Uterus (tissue), 2 donors: ENCODE measurements around the gene PLEKHM2.
A peak's percentile ranks its signal among the peaks of the same experiment; 100 is the strongest.

Experiments
- POLR2A ChIP-seq, 2 donors: fragments of 450-650 bp; IDR thresholded peaks; one replicate each; pipeline ENCODE4 v1.6.1; 2016; ENCODE audit warnings: antibody characterized with exemption in 2 of 2, mild to moderate bottlenecking in 1 of 2, moderate library complexity in 1 of 2
- TF ChIP-seq, protein P1 (sequence below), 4 experiments: fragments of 200-600 bp in 2 of 4; fragments of 450-650 bp in 2 of 4; sonication (generic) in 2 of 4; IDR thresholded peaks; one replicate each; pipeline ENCODE4 v1.5.1; 2016 to 2019; ENCODE audit warnings: antibody characterized with exemption in 4 of 4, mild to moderate bottlenecking in 2 of 4, moderate library complexity in 1 of 4

DNA sequence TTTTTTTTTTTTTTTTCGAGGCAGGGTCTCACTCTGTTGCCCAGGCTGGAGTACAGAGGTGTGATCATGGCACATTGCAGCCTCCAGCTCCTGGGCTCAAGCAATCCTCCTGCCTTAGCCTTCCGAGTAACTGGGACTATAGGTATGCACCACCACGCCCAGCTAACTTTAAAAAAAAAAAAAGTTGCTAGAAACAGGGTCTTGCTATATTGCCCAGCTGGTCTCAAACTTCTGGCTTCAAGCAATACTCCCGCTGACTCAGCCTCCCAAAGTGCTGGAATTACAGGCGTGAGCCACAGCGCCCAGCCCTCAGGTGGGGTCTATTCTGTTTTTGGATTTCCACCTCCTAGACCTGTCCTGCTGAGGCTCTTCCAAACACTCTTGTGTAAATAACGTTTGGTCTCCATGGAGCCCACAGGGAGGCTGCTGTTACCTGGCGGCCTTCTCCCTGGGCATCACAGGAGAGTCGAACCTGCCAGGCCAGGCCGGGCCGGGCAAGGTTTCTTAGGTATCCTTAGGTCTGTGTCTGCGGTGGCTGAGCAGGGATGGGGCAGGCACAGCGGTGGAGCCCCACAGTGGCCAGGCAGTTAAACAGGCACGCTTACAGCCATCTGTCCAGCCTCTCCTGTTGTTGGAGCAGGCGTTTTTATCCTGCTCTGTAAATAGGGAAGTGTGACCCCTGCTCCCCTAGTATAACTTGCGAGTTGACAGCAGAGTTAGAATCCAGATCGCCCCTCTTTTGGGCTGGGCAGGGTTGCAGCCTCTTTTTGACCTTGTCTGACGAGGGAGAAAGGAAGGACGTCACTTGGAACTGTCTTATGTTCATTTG lies 18.8 kb downstream of the PLEKHM2 start:
- TF ChIP-seq, protein P1, sequence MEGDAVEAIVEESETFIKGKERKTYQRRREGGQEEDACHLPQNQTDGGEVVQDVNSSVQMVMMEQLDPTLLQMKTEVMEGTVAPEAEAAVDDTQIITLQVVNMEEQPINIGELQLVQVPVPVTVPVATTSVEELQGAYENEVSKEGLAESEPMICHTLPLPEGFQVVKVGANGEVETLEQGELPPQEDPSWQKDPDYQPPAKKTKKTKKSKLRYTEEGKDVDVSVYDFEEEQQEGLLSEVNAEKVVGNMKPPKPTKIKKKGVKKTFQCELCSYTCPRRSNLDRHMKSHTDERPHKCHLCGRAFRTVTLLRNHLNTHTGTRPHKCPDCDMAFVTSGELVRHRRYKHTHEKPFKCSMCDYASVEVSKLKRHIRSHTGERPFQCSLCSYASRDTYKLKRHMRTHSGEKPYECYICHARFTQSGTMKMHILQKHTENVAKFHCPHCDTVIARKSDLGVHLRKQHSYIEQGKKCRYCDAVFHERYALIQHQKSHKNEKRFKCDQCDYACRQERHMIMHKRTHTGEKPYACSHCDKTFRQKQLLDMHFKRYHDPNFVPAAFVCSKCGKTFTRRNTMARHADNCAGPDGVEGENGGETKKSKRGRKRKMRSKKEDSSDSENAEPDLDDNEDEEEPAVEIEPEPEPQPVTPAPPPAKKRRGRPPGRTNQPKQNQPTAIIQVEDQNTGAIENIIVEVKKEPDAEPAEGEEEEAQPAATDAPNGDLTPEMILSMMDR (IDR thresholded peaks at IDR 0.05): peak in 1 of 4 experiments; percentile 19
- no peak for TF ChIP-seq POLR2A (IDR thresholded peaks at IDR 0.05)
